Natural killer cell (primary cell): Measurements from ENCODE around the gene MEX3C. TPM values are rescaled to one million over a fixed set of nuclear protein-coding genes. Genes with fewer than 3 reads are reported as not detected.

Experiments
- ATAC-seq, 3 donors: fragments of 150-1000 bp in 2 of 3; fragments of 200-7000 bp in 1 of 3; cut with Tn5 transposase; 1 replicate in 1 of 3; 2 replicates in 2 of 3; pipeline ENCODE4 v1.10.0; 2021; ENCODE audit warnings: mild to moderate bottlenecking in 2 of 3, moderate library complexity in 2 of 3
- DNase-seq, 2 donors: peaks; one replicate each; pipeline versions ENCODE4 v3.0.0 to v3.0.0-alpha.2; 2013 to 2021; ENCODE audit warnings: mixed read lengths in 1 of 2
- H3K27ac ChIP-seq: one replicate; pipeline ENCODE4 v1.5.1; 2013; ENCODE audit warnings: mild to moderate bottlenecking, low read length
- H3K27me3 ChIP-seq: one replicate; pipeline ENCODE4 v1.6.1; 2013; ENCODE audit warnings: low read length; ENCODE audit not compliant: control insufficient read depth, insufficient read depth
- H3K36me3 ChIP-seq: one replicate; pipeline ENCODE4 v1.6.1; 2013; ENCODE audit warnings: low read length; ENCODE audit not compliant: control insufficient read depth, insufficient read depth
- H3K4me1 ChIP-seq: one replicate; pipeline ENCODE4 v1.6.1; 2013; ENCODE audit warnings: low read length; ENCODE audit not compliant: control insufficient read depth, insufficient read depth
- H3K4me3 ChIP-seq: one replicate; pipeline ENCODE4 v1.5.1; 2013; ENCODE audit warnings: low read length
- H3K9me3 ChIP-seq: one replicate; pipeline ENCODE4 v1.6.1; 2013; ENCODE audit warnings: low read length; ENCODE audit not compliant: control insufficient read depth, insufficient read depth
- H3K27ac Mint-ChIP-seq, 2 donors: one replicate each; pipeline ENCODE4 v1.8.0; 2022; ENCODE audit warnings: mild to moderate bottlenecking in 2 of 2, mixed read lengths in 2 of 2, moderate library complexity in 1 of 2
- H3K27me3 Mint-ChIP-seq, 2 donors: one replicate each; pipeline ENCODE4 v1.8.0; 2022; ENCODE audit warnings: low read depth in 2 of 2, mixed read lengths in 2 of 2
- H3K36me3 Mint-ChIP-seq: one replicate; pipeline ENCODE4 v1.8.0; 2022; ENCODE audit warnings: mixed read lengths
- H3K4me1 Mint-ChIP-seq, 2 donors: one replicate each; pipeline ENCODE4 v1.8.0; 2022; ENCODE audit warnings: mixed read lengths in 2 of 2
- H3K4me3 Mint-ChIP-seq: one replicate; pipeline ENCODE4 v1.8.0; 2022; ENCODE audit warnings: mild to moderate bottlenecking, moderate library complexity, mixed read lengths
- H3K9me3 Mint-ChIP-seq, 2 donors: one replicate each; pipeline ENCODE4 v1.8.0; 2022; ENCODE audit warnings: mixed read lengths in 2 of 2
- CTCF ChIP-seq: fragments of 200-600 bp; IDR thresholded peaks from one replicate; pipeline ENCODE4 v1.8.0; 2022; ENCODE audit warnings: antibody characterized with exemption
- WGBS: methylation state at CpG from one replicate; pipeline ENCODE4 v1.1.7; 2013; ENCODE audit warnings: missing lambda C conversion rate; ENCODE audit not compliant: insufficient coverage; 5-methylcytosine and 5-hydroxymethylcytosine counted together
- intact Hi-C: fragments of 100-400 bp; cut with micrococcal nuclease; formaldehyde crosslinking; loops from one replicate; pipeline ENCODE4 v1.14.2; 2022
- total RNA-seq, 4 donors: library from RNA; stranded (reverse); fragments of 120-200 nt in 1 of 4; gene quantifications; one replicate each; pipeline versions ENCODE4 v1.2.3 to v1.2.4, GENCODE V29; 2013 to 2022

The MEX3C gene
- total RNA-seq, 3 donors from 2014 or later (not counting 1 experiment from before 2014, with no cell fraction given): 189 to 205 (median 202) TPM

GRCh38 chr18:51168960-51169662 is 28.4 kb downstream of the MEX3C start:
- Histone ChIP-seq H3K27ac (peak overlapping the region; percentile 57), H3K9me3 (no peaks in the 10 kb centered on the region), H3K4me3 (no peak overlapping the region), H3K36me3 (peaks cover 8% of the 10 kb centered on the region), H3K4me1 (peaks cover 37% of the 10 kb centered on the region), H3K27me3 (no peaks in the 10 kb centered on the region)
- 75% methylated on average over 6 of the region's 6 CpGs for WGBS
- Mint-ChIP-seq H3K27me3 (no peaks in the 10 kb centered on the region), H3K36me3 (no peaks in the 10 kb centered on the region), H3K27ac (peak overlapping the region; percentile 90 to 94), H3K4me1 (peaks cover 79 to 83% of the 10 kb centered on the region in 2 donors), H3K9me3 (no peaks in the 10 kb centered on the region), H3K4me3 (peak overlapping the region; percentile 61)
- ATAC-seq (peak; percentile 63 to 75 (median 70)), DNase-seq (peak; percentile 37 to 38)
- intact Hi-C loops: loop anchor here (1.0 to 2.0 kb wide), 2 partner anchors 16 to 22 kb away; no protein-coding TSS in a partner anchor
- no peak for TF ChIP-seq CTCF

- peak overlapping the region; percentile 61 for H3K4me3 Mint-ChIP-seq
- no peaks in the 10 kb centered on the region for H3K9me3 ChIP-seq
- 90% methylated on average over 5 of the region's 5 CpGs for WGBS
Observed at GRCh38 chr18:51168026-51168742, 29.3 kb downstream of the MEX3C start.

GRCh38 chr18:51165296-51165695 is 32.2 kb downstream of the MEX3C start:
- Mint-ChIP-seq H3K9me3 (no peaks in the 10 kb centered on the region), H3K27ac (peak overlapping the region; percentile 77 to 91), H3K27me3 (no peaks in the 10 kb centered on the region), H3K4me1 (peaks cover 78 to 79% of the 10 kb centered on the region in 2 donors), H3K4me3 (peak overlapping the region; percentile 60), H3K36me3 (no peaks in the 10 kb centered on the region)
- no peaks in the 10 kb centered on the region for H3K9me3 ChIP-seq
- intact Hi-C loops: no loop called here
- no peak for DNase-seq
- 95% methylated on average over 2 of the region's 2 CpGs for WGBS
- TF ChIP-seq CTCF: no peak
- ATAC-seq: no peak
- no peaks in the 10 kb centered on the region for H3K36me3 ChIP-seq
- H3K4me3 ChIP-seq: no peak overlapping the region
- peaks cover 68% of the 10 kb centered on the region for H3K4me1 ChIP-seq
- H3K27me3 ChIP-seq: no peaks in the 10 kb centered on the region
- H3K27ac ChIP-seq: no peak overlapping the region

More at GRCh38 chr18:51168026-51168742, 29.3 kb downstream of the MEX3C start:
- TF ChIP-seq CTCF: no peak
- no peak for ATAC-seq
- peaks cover 5% of the 10 kb centered on the region for H3K36me3 ChIP-seq
- peaks cover 46% of the 10 kb centered on the region for H3K4me1 ChIP-seq
- peak overlapping the region; percentile 57 for H3K27ac ChIP-seq
- no peak for DNase-seq
- Mint-ChIP-seq H3K9me3 (no peaks in the 10 kb centered on the region), H3K27ac (peak overlapping the region; percentile 90 to 94), H3K4me1 (peaks cover 87 to 88% of the 10 kb centered on the region in 2 donors), H3K36me3 (no peaks in the 10 kb centered on the region), H3K27me3 (no peaks in the 10 kb centered on the region)
- no peak overlapping the region for H3K4me3 ChIP-seq
- intact Hi-C loops: loop anchor here (2.0 kb wide), 1 partner anchor 15 kb away; no protein-coding TSS in a partner anchor
- no peaks in the 10 kb centered on the region for H3K27me3 ChIP-seq
